CD4-positive, alpha-beta T cell (primary cell): ENCODE measurements around the gene RIPOR1. TPM values are rescaled to one million over a fixed set of nuclear protein-coding genes. Genes with fewer than 3 reads are reported as not detected.

Experiments used
- ATAC-seq: fragments of 200-7000 bp; cut with Tn5 transposase; one replicate; pipeline ENCODE4 v1.10.0; 2022; ENCODE audit warnings: mild to moderate bottlenecking; ENCODE audit not compliant: poor library complexity
- CTCF ChIA-PET: fragments of 350-600 bp; sonication (Branson Sonifier 250); formaldehyde crosslinking; loops from one replicate; lab custom pipeline; 2021; ENCODE audit warnings: antibody characterized with exemption, inconsistent platforms; lab: Charles Lee
- POLR2A ChIA-PET: fragments of 350-600 bp; sonication (Branson Sonifier 250); formaldehyde crosslinking; loops from one replicate; lab custom pipeline; 2021; ENCODE audit warnings: antibody characterized with exemption, inconsistent platforms; lab: Charles Lee
- DNase-seq, 14 experiments: peaks; one replicate each; pipeline ENCODE4 v3.0.0-alpha.2; 2013 to 2020; ENCODE audit warnings: mixed read lengths in 2 of 14
- H3K27ac ChIP-seq, 2 donors: one replicate each; pipeline versions ENCODE4 v1.5.1 to v1.7.0; 2013; ENCODE audit warnings: low read length in 2 of 2, low read depth in 1 of 2, mild to moderate bottlenecking in 1 of 2
- H3K27me3 ChIP-seq, 2 experiments: 1 replicate in 1 of 2; 2 replicates in 1 of 2; pipeline versions ENCODE4 v1.6.1 to v1.7.0; 2013; ENCODE audit warnings: low read length in 2 of 2, control low read depth in 1 of 2, mild to moderate bottlenecking in 1 of 2, moderate library complexity in 1 of 2; ENCODE audit not compliant: insufficient read depth in 2 of 2, control insufficient read depth in 1 of 2
- H3K36me3 ChIP-seq: one replicate; pipeline ENCODE4 v1.6.1; 2013; ENCODE audit warnings: low read length, control low read depth; ENCODE audit not compliant: insufficient read depth
- H3K4me1 ChIP-seq: one replicate; pipeline ENCODE4 v1.6.1; 2013; ENCODE audit warnings: low read length, control low read depth; ENCODE audit not compliant: insufficient read depth
- H3K4me3 ChIP-seq: one replicate; pipeline ENCODE4 v1.5.1; 2013; ENCODE audit warnings: mild to moderate bottlenecking, low read length, moderate library complexity
- H3K9me3 ChIP-seq, 2 experiments: 1 replicate in 1 of 2; 2 replicates in 1 of 2; pipeline versions ENCODE4 v1.6.1 to v1.7.0; 2013; ENCODE audit warnings: low read length in 2 of 2, mild to moderate bottlenecking in 2 of 2, control low read depth in 1 of 2, moderate library complexity in 1 of 2; ENCODE audit not compliant: control insufficient read depth in 1 of 2, insufficient read depth in 1 of 2
- H3K27ac Mint-ChIP-seq: one replicate; pipeline ENCODE4 v1.8.0; 2020; ENCODE audit warnings: mixed read lengths
- H3K27me3 Mint-ChIP-seq: one replicate; pipeline ENCODE4 v1.8.0; 2021; ENCODE audit warnings: mixed read lengths
- H3K36me3 Mint-ChIP-seq: one replicate; pipeline ENCODE4 v1.8.0; 2021; ENCODE audit warnings: low read depth, mixed read lengths
- H3K4me1 Mint-ChIP-seq: one replicate; pipeline ENCODE4 v1.8.0; 2021; ENCODE audit warnings: low read depth, mixed read lengths
- H3K4me3 Mint-ChIP-seq: one replicate; pipeline ENCODE4 v1.8.0; 2020; ENCODE audit warnings: mild to moderate bottlenecking, mixed read lengths
- H3K9me3 Mint-ChIP-seq: one replicate; pipeline ENCODE4 v1.8.0; 2020; ENCODE audit warnings: mixed read lengths
- CTCF ChIP-seq: fragments of 200-600 bp; IDR thresholded peaks from one replicate; pipeline ENCODE4 v1.8.0; 2022; ENCODE audit warnings: antibody characterized with exemption, mild to moderate bottlenecking
- intact Hi-C, 2 experiments: fragments of 100-400 bp; cut with DNase I in 1 of 2; cut with micrococcal nuclease in 1 of 2; formaldehyde crosslinking; loops; one replicate each; pipeline versions ENCODE4 v1.15.1 to v1.9.0; 2023 to 2025; cut with DNase I, micrococcal nuclease
- total RNA-seq, 174 experiments: library from RNA in 2 of 174; stranded (reverse) in 2 of 174; gene quantifications; one replicate each; pipeline ENCODE4 v1.2.3 and lab custom pipeline; 2021 to 2026

RIPOR1 gene
- total RNA-seq, 2 experiments from 2014 or later = 21.3 to 25.4 TPM

DNA sequence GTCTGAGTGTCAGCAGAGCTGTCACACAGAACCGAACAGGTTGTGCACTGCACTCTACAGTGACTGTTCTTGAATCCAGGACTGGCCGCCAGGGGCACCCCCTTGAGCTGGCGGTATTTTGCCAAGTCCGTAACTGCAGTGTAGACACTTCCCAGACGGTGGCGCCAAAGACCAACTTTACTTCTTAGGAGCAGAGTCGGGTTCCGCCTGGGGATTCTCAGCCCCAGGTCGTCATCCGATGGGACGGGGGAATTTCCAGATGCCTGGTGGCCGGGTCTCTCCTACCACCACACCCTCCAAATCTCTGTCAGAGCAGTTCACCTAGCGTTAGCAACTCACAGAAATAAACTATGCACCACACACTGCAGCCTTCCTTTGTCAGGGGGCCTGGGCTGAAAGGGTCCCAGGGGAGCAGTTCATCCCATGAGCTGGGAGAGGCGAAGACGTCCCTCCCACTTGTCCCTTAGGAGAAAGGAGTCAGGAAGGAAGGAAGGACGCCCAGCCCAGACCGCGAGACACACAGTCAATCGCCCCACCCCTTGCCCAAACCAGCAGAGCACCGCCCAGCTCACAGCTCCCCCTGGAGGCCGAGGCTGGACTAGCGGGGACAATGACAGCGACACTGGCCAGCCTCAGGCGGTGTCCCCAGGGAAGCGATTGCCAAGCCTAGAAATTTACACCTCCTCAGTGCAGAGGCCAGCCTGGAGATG, 7.4 kb upstream of the RIPOR1 start:
- ATAC-seq = peak; percentile 90
- H3K27me3 ChIP-seq = no peaks in the 10 kb centered on the region
- intact Hi-C loops = loop anchor here (1.0 to 5.0 kb wide), 11 partner anchors 26 to 706 kb away; partner anchors contain the start of genes CTCF (in 2 of the 2), AGRP (in 1 of the 2), ATP6V0D1 (in 1 of the 2) and CARMIL2 (in 1 of the 2)
- Mint-ChIP-seq H3K27me3 (no peaks in the 10 kb centered on the region), H3K9me3 (no peaks in the 10 kb centered on the region), H3K4me3 (peak overlapping the region; percentile 87), H3K36me3 (no peaks in the 10 kb centered on the region), H3K4me1 (peaks cover 15% of the 10 kb centered on the region), H3K27ac (peak overlapping the region; percentile 90)
- H3K4me3 ChIP-seq = peak overlapping the region; percentile 67
- H3K36me3 ChIP-seq = no peaks in the 10 kb centered on the region
- peak; percentile 93 to 99 (median 97) for DNase-seq
- no peaks in the 10 kb centered on the region for H3K9me3 ChIP-seq
- peaks cover 22% of the 10 kb centered on the region for H3K4me1 ChIP-seq
- peak overlapping the region; percentile 96 to 99 for H3K27ac ChIP-seq
- CTCF ChIA-PET = interaction anchor here (0.5 to 4.4 kb wide), 64 partner anchors 8 to 1833 kb away, joined by 3 to 101 read pairs (median 5); partner anchors contain the start of genes ACD, ATP6V0D1, C16orf86 and CARMIL2
- POLR2A ChIA-PET = interaction anchor here (0.6 to 2.2 kb wide), 19 partner anchors 9 to 414 kb away, joined by 3 to 24 read pairs (median 4); partner anchors contain the start of genes ACD, ATP6V0D1, C16orf86 and CARMIL2
- TF ChIP-seq CTCF = peak; percentile 92

- H3K27ac Mint-ChIP-seq = no peak overlapping the region
These were observed 3.3 kb upstream of the RIPOR1 start for GRCh38 chr16:67525176-67525860.

More at GRCh38 chr16:67525176-67525860, 3.3 kb upstream of the RIPOR1 start:
- TF ChIP-seq CTCF = no peak
- H3K36me3 ChIP-seq = no peaks in the 10 kb centered on the region
- ChIA-PET CTCF (interaction anchor here (1.0 to 1.8 kb wide), 2 partner anchors 11 kb away, joined by 3 to 5 read pairs; no protein-coding TSS in a partner anchor), POLR2A (interaction anchor here (1.7 kb wide), 1 partner anchor 11 kb away, joined by 8 read pairs; no protein-coding TSS in a partner anchor)
- ATAC-seq = no peak
- peaks cover 19% of the 10 kb centered on the region for H3K4me1 Mint-ChIP-seq
- H3K9me3 ChIP-seq = no peaks in the 10 kb centered on the region
- intact Hi-C loops = no loop called here
- peaks cover 32% of the 10 kb centered on the region for H3K4me1 ChIP-seq
- H3K27me3 Mint-ChIP-seq = peaks cover 6% of the 10 kb centered on the region
- H3K4me3 Mint-ChIP-seq = no peak overlapping the region
- no peaks in the 10 kb centered on the region for H3K36me3 Mint-ChIP-seq
- no peak overlapping the region for H3K27ac ChIP-seq
- H3K4me3 ChIP-seq = no peak overlapping the region
- H3K27me3 ChIP-seq = peaks cover 10 to 13% of the 10 kb centered on the region in 2 experiments
- DNase-seq = peak in 1 of 14 experiments; percentile 13
- H3K9me3 Mint-ChIP-seq = no peaks in the 10 kb centered on the region
